ENCODE data around the gene PIGV.
"Not testable (repeated sequence)": the region's sequence is repeated elsewhere in the genome, so short reads cannot be mapped to it uniquely, and the experiment has no call there.

PIGV gene

GRCh38 chr1:26794391-26794790, 6.6 kb downstream of the PIGV start:
- DNase-seq (ENCODE audit: low read depth): no peak

GRCh38 chr1:26797627-26798026, 9.9 kb downstream of the PIGV start:
- no peak for DNase-seq (ENCODE audit: low read depth)

GRCh38 chr1:26799479-26800142, 11.9 kb downstream of the PIGV start:
- no peak for DNase-seq (ENCODE audit: low read depth)

GRCh38 chr1:26803932-26804331, 16.2 kb downstream of the PIGV start:
- DNase-seq (ENCODE audit: low read depth): not testable (repeated sequence)

- DNase-seq (ENCODE audit: low read depth): not testable (repeated sequence)
Measured at GRCh38 chr1:26810105-26810504, 22.4 kb downstream of the PIGV start.

GRCh38 chr1:26811057-26811456, 23.3 kb downstream of the PIGV start:
- DNase-seq (ENCODE audit: low read depth): no peak

GRCh38 chr1:26811708-26812107, 24.0 kb downstream of the PIGV start:
- DNase-seq (ENCODE audit: low read depth): no peak

- DNase-seq (ENCODE audit: low read depth): no peak
Measured at GRCh38 chr1:26814377-26814776, 26.6 kb downstream of the PIGV start.

- DNase-seq (ENCODE audit: low read depth): no peak
Measured at GRCh38 chr1:26814893-26815292, 27.1 kb downstream of the PIGV start.

- DNase-seq (ENCODE audit: low read depth): no peak
Measured at GRCh38 chr1:26820784-26821269, 33.1 kb downstream of the PIGV start.

- no peak for DNase-seq (ENCODE audit: low read depth)
Measured at GRCh38 chr1:26822737-26823395, 35.1 kb downstream of the PIGV start.

GRCh38 chr1:26824731-26825130, 37.0 kb downstream of the PIGV start:
- no peak for DNase-seq (ENCODE audit: low read depth)

GRCh38 chr1:26826261-26827105, 38.7 kb downstream of the PIGV start, which contains the start of gene ZDHHC18:
Gene ZDHHC18, plus strand, starts transcription at chr1:26826688. Its CDS starts 117 bp downstream, at chr1:26826805.
- peak; percentile 58 for DNase-seq (ENCODE audit: low read depth)

GRCh38 chr1:26827106-26827604, 39.4 kb downstream of the PIGV start:
- DNase-seq (ENCODE audit: low read depth): no peak

GRCh38 chr1:26827663-26828062, 39.9 kb downstream of the PIGV start:
- no peak for DNase-seq (ENCODE audit: low read depth)

- no peak for DNase-seq (ENCODE audit: low read depth)
Measured at GRCh38 chr1:26828411-26828991, 40.8 kb downstream of the PIGV start.

GRCh38 chr1:26829184-26829911, 41.6 kb downstream of the PIGV start:
- no peak for DNase-seq (ENCODE audit: low read depth)

GRCh38 chr1:26831059-26831458, 43.3 kb downstream of the PIGV start:
- DNase-seq (ENCODE audit: low read depth): no peak

- DNase-seq (ENCODE audit: low read depth): no peak
Measured at GRCh38 chr1:26831546-26832248, 43.9 kb downstream of the PIGV start.

GRCh38 chr1:26832249-26832960, 44.7 kb downstream of the PIGV start:
- no peak for DNase-seq (ENCODE audit: low read depth)
